ENCODE results near the gene HSPH1. TPM values are rescaled to one million over a fixed set of nuclear protein-coding genes. Genes with fewer than 3 reads are reported as not detected.

HSPH1 gene
- polyA plus RNA-seq, 1 donor from 2014 or later, result 112 TPM

DNA sequence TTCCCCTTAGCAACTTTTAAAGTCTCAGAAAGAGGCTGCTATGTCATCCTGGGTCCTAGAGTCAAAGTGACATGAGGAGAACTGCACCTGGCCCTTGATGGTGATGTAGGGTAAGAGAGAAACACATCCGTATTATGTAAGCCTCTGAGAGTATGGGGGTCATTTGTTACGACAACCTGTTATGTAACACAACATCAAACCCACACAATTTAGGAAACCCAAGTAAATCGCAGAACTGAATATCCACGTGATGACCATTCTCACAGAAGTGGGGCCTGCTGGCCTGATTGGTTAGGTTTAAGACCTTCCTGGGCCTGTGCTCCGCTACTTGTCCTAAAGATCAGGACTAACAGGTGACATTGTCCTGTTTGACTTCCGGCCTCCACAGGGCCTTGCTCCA lies 22.7 kb upstream of the HSPH1 start:
- Histone ChIP-seq H3K4me2 (ENCODE audit: low read length) (no peak overlapping the region), H3K79me2 (replicated peaks; ENCODE audit: insufficient read depth, low read length) (no peaks in the 10 kb centered on the region), H3F3A (ENCODE audit: insufficient read depth, low read length, poor library complexity, severe bottlenecking) (no peaks in the 10 kb centered on the region), H4K20me1 (ENCODE audit: insufficient read depth) (no peaks in the 10 kb centered on the region), H3K36me3 (ENCODE audit: insufficient read depth, low read length) (no peaks in the 10 kb centered on the region), H2AFZ (ENCODE audit: low read depth, low read length) (no peak overlapping the region), H3K4me3 (ENCODE audit: low read length) (no peak overlapping the region), H3K27me3 (ENCODE audit: insufficient read depth, low read depth, low read length) (no peaks in the 10 kb centered on the region), H3K9me3 (ENCODE audit: low read length) (no peaks in the 10 kb centered on the region), H3K9me2 (ENCODE audit: insufficient read depth, low read length) (no peaks in the 10 kb centered on the region), H3K9ac (ENCODE audit: low read length) (no peak overlapping the region), H3K27ac (ENCODE audit: low read length) (no peak overlapping the region)
- TF ChIP-seq RAD21 (conservative IDR thresholded peaks at IDR 0.05) (no peak), EP300 (conservative IDR thresholded peaks at IDR 0.05; ENCODE audit: poor library complexity, severe bottlenecking) (no peak), EZH2 (IDR thresholded peaks at IDR 0.05; ENCODE audit: borderline replicate concordance, insufficient read depth, low read length, poor library complexity, severe bottlenecking) (no peak), TAF1 (IDR thresholded peaks at IDR 0.05; ENCODE audit: low read depth) (no peak), MXI1 (conservative IDR thresholded peaks at IDR 0.05; ENCODE audit: poor library complexity, severe bottlenecking) (no peak), SMC3 (conservative IDR thresholded peaks at IDR 0.05; ENCODE audit: poor library complexity) (no peak)
- TF ChIP-seq, protein P1, sequence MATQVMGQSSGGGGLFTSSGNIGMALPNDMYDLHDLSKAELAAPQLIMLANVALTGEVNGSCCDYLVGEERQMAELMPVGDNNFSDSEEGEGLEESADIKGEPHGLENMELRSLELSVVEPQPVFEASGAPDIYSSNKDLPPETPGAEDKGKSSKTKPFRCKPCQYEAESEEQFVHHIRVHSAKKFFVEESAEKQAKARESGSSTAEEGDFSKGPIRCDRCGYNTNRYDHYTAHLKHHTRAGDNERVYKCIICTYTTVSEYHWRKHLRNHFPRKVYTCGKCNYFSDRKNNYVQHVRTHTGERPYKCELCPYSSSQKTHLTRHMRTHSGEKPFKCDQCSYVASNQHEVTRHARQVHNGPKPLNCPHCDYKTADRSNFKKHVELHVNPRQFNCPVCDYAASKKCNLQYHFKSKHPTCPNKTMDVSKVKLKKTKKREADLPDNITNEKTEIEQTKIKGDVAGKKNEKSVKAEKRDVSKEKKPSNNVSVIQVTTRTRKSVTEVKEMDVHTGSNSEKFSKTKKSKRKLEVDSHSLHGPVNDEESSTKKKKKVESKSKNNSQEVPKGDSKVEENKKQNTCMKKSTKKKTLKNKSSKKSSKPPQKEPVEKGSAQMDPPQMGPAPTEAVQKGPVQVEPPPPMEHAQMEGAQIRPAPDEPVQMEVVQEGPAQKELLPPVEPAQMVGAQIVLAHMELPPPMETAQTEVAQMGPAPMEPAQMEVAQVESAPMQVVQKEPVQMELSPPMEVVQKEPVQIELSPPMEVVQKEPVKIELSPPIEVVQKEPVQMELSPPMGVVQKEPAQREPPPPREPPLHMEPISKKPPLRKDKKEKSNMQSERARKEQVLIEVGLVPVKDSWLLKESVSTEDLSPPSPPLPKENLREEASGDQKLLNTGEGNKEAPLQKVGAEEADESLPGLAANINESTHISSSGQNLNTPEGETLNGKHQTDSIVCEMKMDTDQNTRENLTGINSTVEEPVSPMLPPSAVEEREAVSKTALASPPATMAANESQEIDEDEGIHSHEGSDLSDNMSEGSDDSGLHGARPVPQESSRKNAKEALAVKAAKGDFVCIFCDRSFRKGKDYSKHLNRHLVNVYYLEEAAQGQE (IDR thresholded peaks at IDR 0.05; ENCODE audit: borderline replicate concordance), result no peak
- TF ChIP-seq, protein P2, sequence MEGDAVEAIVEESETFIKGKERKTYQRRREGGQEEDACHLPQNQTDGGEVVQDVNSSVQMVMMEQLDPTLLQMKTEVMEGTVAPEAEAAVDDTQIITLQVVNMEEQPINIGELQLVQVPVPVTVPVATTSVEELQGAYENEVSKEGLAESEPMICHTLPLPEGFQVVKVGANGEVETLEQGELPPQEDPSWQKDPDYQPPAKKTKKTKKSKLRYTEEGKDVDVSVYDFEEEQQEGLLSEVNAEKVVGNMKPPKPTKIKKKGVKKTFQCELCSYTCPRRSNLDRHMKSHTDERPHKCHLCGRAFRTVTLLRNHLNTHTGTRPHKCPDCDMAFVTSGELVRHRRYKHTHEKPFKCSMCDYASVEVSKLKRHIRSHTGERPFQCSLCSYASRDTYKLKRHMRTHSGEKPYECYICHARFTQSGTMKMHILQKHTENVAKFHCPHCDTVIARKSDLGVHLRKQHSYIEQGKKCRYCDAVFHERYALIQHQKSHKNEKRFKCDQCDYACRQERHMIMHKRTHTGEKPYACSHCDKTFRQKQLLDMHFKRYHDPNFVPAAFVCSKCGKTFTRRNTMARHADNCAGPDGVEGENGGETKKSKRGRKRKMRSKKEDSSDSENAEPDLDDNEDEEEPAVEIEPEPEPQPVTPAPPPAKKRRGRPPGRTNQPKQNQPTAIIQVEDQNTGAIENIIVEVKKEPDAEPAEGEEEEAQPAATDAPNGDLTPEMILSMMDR (IDR thresholded peaks at IDR 0.05; ENCODE audit: poor library complexity, severe bottlenecking), result no peak

DNA sequence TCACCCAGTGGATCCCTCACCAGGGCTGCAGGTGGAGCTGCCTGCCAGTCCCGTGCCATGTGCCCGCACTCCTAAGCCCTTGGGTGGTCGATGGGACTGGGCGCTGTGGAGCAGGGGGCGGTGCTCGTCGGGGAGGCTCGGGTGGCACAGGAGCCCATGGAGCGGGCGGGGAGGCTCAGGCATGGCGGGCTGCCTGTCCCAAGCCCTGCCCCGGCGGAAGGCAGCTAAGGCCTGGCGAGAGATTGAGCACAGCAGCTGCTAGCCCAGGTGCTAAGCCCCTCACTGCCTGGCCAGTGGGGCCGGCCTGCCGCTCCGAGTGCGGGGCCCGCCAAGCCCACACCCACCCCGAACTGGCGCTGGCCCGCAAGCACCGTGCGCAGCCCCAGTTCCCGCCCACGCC lies 21.3 kb upstream of the HSPH1 start:
- no peak overlapping the region for H3K27ac ChIP-seq (ENCODE audit: low read length)
- H3K4me2 ChIP-seq (ENCODE audit: low read length), result no peak overlapping the region
- TF ChIP-seq MXI1 (conservative IDR thresholded peaks at IDR 0.05; ENCODE audit: poor library complexity, severe bottlenecking), result no peak
- no peak for TF ChIP-seq EP300 (conservative IDR thresholded peaks at IDR 0.05; ENCODE audit: poor library complexity, severe bottlenecking)
- TF ChIP-seq, protein P2 (IDR thresholded peaks at IDR 0.05; ENCODE audit: poor library complexity, severe bottlenecking), result no peak
- no peak for TF ChIP-seq EZH2 (IDR thresholded peaks at IDR 0.05; ENCODE audit: borderline replicate concordance, insufficient read depth, low read length, poor library complexity, severe bottlenecking)
- no peak for TF ChIP-seq POLR2AphosphoS5 (IDR thresholded peaks at IDR 0.05)
- no peak for TF ChIP-seq RAD21 (conservative IDR thresholded peaks at IDR 0.05)
- TF ChIP-seq TAF1 (IDR thresholded peaks at IDR 0.05; ENCODE audit: low read depth), result no peak
- no peak for TF ChIP-seq SMC3 (conservative IDR thresholded peaks at IDR 0.05; ENCODE audit: poor library complexity)
- TF ChIP-seq, protein P1 (IDR thresholded peaks at IDR 0.05; ENCODE audit: borderline replicate concordance), result no peak
- no peak overlapping the region for H2AFZ ChIP-seq (ENCODE audit: low read depth, low read length)
- no peaks in the 10 kb centered on the region for H3K36me3 ChIP-seq (ENCODE audit: insufficient read depth, low read length)
- no peak overlapping the region for H3K9ac ChIP-seq (ENCODE audit: low read length)
- no peaks in the 10 kb centered on the region for H3K79me2 ChIP-seq (replicated peaks; ENCODE audit: insufficient read depth, low read length)
- H3F3A ChIP-seq (ENCODE audit: insufficient read depth, low read length, poor library complexity, severe bottlenecking), result no peaks in the 10 kb centered on the region
- H4K20me1 ChIP-seq (ENCODE audit: insufficient read depth), result no peaks in the 10 kb centered on the region
- no peak overlapping the region for H3K4me3 ChIP-seq (ENCODE audit: low read length)
- no peaks in the 10 kb centered on the region for H3K9me2 ChIP-seq (ENCODE audit: insufficient read depth, low read length)
- no peaks in the 10 kb centered on the region for H3K27me3 ChIP-seq (ENCODE audit: insufficient read depth, low read depth, low read length)
- H3K9me3 ChIP-seq (ENCODE audit: low read length), result no peaks in the 10 kb centered on the region

Measured in neural cell (in vitro differentiated cells).